AG04449 (cell line): Measurements from ENCODE around the gene TMEM69.
"Not testable (repeated sequence)": the region's sequence is repeated elsewhere in the genome, so short reads cannot be mapped to it uniquely, and the experiment has no call there.

Source experiments
- CTCF ChIA-PET: fragments of 350-600 bp; formaldehyde crosslinking; extraction: SDS; loops from one replicate; lab custom pipeline; 2021; ENCODE audit warnings: antibody characterized with exemption; lab: Yijun Ruan, JAX
- POLR2A ChIA-PET: fragments of 400-600, 350-600 bp; formaldehyde crosslinking; extraction: SDS; loops from one replicate; lab custom pipeline; 2020; ENCODE audit warnings: antibody characterized with exemption, inconsistent platforms; lab: Yijun Ruan, JAX
- DNase-seq: peaks from one replicate; pipeline ENCODE4 v3.0.0-alpha.2; 2010; ENCODE audit warnings: low read depth, low spot score
- H3K4me3 ChIP-seq: 2 replicates; pipeline ENCODE4 v1.5.1; 2011; ENCODE audit warnings: low read depth, mild to moderate bottlenecking, control low read depth, low read length
- TF ChIP-seq, protein P1 (sequence below): IDR thresholded peaks from one replicate; pipeline ENCODE4 v1.5.1; 2011; ENCODE audit warnings: mild to moderate bottlenecking, moderate library complexity, low read length, control low read depth, inconsistent platforms; ENCODE audit not compliant: insufficient read depth; ENCODE audit errors: missing control alignments

Gene TMEM69

GRCh38 chr1:45694823-45695222 lies 6.8 kb downstream of the TMEM69 start:
- TF ChIP-seq, protein P1, sequence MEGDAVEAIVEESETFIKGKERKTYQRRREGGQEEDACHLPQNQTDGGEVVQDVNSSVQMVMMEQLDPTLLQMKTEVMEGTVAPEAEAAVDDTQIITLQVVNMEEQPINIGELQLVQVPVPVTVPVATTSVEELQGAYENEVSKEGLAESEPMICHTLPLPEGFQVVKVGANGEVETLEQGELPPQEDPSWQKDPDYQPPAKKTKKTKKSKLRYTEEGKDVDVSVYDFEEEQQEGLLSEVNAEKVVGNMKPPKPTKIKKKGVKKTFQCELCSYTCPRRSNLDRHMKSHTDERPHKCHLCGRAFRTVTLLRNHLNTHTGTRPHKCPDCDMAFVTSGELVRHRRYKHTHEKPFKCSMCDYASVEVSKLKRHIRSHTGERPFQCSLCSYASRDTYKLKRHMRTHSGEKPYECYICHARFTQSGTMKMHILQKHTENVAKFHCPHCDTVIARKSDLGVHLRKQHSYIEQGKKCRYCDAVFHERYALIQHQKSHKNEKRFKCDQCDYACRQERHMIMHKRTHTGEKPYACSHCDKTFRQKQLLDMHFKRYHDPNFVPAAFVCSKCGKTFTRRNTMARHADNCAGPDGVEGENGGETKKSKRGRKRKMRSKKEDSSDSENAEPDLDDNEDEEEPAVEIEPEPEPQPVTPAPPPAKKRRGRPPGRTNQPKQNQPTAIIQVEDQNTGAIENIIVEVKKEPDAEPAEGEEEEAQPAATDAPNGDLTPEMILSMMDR: no peak
- no peak for DNase-seq
- ChIA-PET CTCF (interaction anchor here (0.6 to 0.7 kb wide), 2 partner anchors 9 to 50 kb away, joined by 3 read pairs; partner anchors contain the start of gene GPBP1L1), POLR2A (interaction anchor here (0.7 kb wide), 1 partner anchor 148 kb away, joined by 3 read pairs; no protein-coding TSS in a partner anchor)
- H3K4me3 ChIP-seq: no peak overlapping the region

DNA sequence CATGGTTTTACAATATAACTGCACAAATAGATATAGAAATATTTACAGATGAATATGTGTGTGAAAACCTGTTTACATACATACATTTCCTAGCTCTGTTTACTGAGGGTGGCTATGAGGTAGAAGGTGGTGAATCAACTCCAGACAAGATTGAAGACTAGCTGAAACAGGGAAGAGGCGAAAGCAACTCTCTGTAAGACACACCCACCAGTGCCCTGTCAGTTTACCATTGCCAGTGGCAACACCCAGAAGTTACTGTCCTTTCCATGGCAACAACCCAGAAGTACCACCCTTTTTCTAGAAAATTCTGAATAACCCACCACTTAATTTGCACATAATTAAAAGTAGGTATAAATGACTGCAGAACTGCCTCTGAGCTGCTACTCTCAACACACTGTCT lies 16.7 kb downstream of the TMEM69 start:
- no peak for DNase-seq
- TF ChIP-seq, protein P1: no peak
- ChIA-PET POLR2A (no interaction called here), CTCF (no interaction called here)
- no peak overlapping the region for H3K4me3 ChIP-seq

DNA sequence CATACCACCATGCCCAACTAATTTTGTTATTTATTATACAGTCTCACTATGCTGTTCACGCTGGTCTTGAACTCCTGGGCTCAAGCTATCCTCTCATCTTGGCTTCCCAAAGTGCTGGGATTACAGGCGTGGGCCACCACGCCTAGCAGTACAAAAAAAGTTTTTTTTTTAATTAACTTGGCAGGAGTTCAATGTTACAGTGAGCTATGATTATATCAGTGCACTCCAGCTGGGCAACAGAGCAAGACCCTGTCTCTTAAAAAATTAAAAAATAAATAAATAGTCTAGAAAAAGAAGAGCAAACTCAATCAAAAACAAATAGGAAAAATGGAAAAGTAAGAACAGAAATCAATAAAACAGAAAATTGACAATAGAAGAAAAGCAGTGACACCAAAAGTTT lies 25.7 kb downstream of the TMEM69 start:
- DNase-seq: no peak
- CTCF ChIA-PET: no interaction called here
- TF ChIP-seq, protein P1: no peak
- POLR2A ChIA-PET: no interaction called here
- H3K4me3 ChIP-seq: no peak overlapping the region

DNA sequence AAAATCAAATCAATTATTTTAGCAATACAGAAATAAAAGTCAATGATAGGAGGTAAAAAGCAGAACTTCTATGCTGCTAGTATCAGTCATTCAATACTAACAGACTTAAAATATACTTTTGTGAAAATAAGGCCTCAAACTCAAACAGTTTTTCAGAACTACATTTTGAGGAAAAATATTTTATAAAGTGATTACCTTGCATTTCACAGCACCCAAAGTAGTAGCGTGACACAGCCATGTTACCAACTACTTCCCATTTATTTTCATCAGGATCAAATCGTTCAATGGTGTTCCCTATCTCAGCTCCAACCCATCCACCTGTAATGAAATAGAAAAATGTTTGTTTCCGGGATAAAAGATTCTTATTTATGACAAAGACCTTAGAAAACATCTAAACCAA lies 28.7 kb downstream of the TMEM69 start:
- CTCF ChIA-PET: no interaction called here
- POLR2A ChIA-PET: no interaction called here
- DNase-seq: no peak
- no peak overlapping the region for H3K4me3 ChIP-seq
- TF ChIP-seq, protein P1: no peak

DNA sequence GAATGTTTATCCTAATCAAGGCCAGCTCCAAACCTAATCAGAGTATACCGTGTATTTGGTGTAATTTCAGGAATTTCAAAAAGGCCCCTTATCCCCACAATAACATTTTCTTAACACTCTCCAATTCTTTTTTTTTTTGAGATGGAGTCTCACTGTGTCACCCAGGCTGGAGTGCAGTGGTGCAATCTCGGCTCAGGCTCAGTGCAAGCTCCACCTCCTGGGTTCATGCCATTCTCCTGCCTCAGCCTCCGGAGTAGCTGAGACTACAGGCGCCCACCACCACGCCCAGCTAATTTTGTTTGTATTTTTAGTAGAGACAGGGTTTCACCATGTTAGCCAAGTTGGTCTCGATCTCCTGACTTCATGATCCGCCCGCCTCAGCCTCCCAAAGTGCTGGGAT lies 29.4 kb downstream of the TMEM69 start:
- POLR2A ChIA-PET, CTCF ChIA-PET, DNase-seq: not testable (repeated sequence)

GRCh38 chr1:45718289-45718688 lies 30.3 kb downstream of the TMEM69 start:
- no peak for DNase-seq
- ChIA-PET CTCF (interaction anchor here (1.1 to 1.3 kb wide), 2 partner anchors 9 to 164 kb away, joined by 3 to 4 read pairs; no protein-coding TSS in a partner anchor), POLR2A (interaction anchor here (0.6 kb wide), 1 partner anchor 161 kb away, joined by 4 read pairs; no protein-coding TSS in a partner anchor)
- TF ChIP-seq, protein P1: no peak
- H3K4me3 ChIP-seq: no peak overlapping the region

More for the DNA sequence above, 29.4 kb downstream of the TMEM69 start:
- not testable (repeated sequence) for H3K4me3 ChIP-seq

GRCh38 chr1:45721207-45721606 lies 33.2 kb downstream of the TMEM69 start:
- TF ChIP-seq, protein P1: no peak
- POLR2A ChIA-PET: interaction anchor here (0.6 kb wide), 1 partner anchor 16 kb away, joined by 3 read pairs; no protein-coding TSS in a partner anchor
- no peak overlapping the region for H3K4me3 ChIP-seq
- CTCF ChIA-PET: interaction anchor here (0.7 kb wide), 1 partner anchor 163 kb away, joined by 3 read pairs; no protein-coding TSS in a partner anchor
- peak; percentile 66 for DNase-seq
